GM19043 (cell line): ENCODE measurements around the gene VEPH1.

Experiments used
- ATAC-seq: cut with Tn5 transposase; IDR thresholded peaks from one replicate; pipeline ENCODE4 v1.9.1; 2021; ENCODE audit warnings: low read depth; ENCODE audit not compliant: unreplicated experiment

VEPH1 gene

DNA sequence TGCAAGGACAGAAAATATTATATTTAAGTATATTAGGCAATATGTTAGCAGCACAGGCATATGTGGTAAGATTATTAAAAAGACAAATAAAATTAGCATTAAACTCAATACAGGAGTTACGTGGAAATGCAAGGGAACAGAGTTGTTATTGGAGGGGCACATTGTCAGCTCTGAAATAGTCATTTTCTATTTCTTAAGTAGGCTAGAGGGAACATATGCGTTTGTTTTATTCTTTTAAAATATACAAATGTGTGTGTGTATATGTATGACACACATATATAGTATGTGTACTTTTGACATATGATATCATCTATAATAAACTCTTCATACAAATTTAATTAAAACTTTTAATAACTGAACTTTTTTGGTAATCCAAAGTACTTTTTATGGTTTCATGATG, 22.8 kb upstream of the VEPH1 start:
- ATAC-seq: no peak

DNA sequence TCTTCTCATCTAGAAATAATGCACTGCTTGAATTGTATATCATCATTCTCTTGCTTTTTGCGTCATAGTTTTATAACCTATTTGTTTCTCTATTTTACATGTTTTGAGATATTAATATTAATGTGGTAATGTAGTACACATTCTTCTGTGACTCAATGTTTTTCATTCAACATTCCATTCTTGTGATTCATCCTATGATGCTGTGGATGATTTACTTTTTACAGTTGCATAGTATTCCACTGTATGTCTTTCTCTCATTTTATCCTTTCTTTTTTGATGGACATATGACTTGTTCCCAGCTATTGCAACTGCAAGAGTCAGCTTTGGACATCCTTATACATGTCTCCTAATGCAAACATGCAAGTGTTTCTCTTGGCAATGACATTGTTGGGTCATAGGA, 20.6 kb upstream of the VEPH1 start:
- no peak for ATAC-seq

DNA sequence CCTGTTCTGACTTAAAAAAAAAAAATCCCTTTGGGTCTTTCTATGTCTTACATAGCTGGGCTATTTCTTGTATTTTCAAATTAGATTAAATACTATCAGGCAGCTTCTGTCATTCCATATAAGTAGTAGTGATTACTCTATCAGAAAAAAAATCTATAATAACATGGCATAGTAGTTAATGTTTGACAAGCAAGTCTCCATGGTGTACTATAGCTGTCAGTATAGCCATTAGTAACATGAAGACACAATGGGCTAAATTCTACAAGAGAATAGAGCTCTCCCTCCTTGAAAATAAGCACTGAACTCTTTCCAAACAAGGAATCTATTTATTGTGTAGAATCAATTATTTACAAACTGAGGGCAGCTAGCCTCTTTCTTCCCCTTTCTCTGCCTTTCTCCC, 19.4 kb upstream of the VEPH1 start:
- no peak for ATAC-seq

DNA sequence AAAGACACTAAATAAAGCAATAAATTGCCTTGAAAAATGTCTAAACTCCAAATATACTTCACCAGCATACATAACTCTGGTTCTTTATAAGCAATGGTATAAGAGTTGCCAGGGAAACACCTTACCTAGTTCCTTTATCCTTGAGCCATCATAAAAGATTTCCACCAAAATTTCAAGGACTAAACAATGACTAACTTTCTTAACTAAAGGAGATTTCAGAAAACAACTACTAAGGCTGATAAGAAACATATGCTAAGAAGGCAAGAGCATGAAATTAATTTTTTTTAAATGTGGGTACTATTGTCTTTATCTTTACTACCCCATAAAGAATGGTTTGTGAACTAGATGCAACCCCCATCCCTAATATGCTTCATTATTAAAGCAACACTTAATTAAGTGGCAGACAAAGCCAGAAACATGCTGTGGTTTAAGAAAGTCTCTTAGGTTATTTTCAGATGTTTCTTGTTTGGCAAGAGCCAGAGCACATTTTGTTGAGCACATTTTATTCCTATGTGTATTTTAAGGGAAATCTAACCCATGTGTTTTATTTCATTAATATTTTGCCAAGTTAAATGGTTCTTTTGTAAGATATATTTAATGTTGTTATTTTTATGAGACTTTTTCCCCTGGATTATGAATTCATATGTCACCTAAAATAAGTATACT, 17.4 kb upstream of the VEPH1 start:
- ATAC-seq: no peak

DNA sequence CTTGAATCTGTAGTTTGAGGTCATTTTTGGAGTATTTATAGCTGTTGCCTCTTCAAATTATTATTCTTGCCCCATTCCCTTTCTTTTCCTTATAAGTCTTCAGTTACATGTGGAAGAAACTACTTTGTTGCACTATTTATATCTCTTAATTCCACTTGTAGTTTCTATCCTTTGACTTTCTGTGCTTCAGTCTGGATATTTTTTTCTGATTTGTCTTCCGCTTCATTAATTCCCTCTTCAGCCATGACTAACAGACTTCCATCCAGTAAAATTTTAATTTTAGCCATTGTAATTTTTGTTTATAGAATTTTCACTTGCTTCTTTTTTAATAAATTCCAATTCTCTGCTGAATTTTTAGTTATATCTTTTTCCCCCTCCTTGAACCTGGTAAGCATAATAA, 15.7 kb upstream of the VEPH1 start:
- no peak for ATAC-seq

DNA sequence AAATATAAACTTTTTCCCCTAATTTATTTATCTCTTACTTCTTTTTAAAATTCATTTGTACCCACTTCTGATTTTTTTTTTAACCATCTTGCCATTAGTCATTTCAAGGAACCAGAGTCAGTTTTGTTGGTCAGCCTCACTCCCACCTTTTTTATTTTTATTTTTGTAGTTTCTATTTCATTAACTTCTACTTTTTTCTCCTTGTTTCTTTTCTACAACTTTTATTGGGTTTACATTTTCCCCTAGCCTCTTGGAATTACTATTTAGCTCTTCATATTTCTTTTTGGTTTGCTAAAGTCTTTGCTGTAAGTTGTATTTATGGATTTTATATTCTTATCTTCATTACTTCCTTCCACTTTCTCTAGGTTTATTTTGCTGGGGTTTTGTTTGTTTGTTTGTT, 13.7 kb upstream of the VEPH1 start:
- no peak for ATAC-seq

DNA sequence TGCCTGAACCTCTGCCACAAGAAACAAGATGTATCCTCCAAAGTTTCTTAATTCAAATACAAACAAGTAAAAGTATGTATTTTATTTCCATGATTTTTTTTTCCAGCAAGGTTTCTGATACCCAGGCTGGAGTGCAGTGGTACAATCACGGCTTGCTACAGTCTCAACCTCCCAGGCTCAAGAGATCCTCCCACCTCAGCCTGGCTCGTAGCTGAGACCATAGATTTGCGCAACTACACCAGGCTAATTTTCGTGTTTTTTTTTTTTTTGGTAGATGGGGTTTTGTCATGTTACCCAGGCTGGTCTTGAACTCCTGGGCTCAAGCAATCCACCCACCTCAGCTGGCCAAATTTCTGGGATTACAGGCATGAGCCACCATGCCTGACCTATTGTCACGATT, 12.2 kb upstream of the VEPH1 start:
- ATAC-seq: no peak

DNA sequence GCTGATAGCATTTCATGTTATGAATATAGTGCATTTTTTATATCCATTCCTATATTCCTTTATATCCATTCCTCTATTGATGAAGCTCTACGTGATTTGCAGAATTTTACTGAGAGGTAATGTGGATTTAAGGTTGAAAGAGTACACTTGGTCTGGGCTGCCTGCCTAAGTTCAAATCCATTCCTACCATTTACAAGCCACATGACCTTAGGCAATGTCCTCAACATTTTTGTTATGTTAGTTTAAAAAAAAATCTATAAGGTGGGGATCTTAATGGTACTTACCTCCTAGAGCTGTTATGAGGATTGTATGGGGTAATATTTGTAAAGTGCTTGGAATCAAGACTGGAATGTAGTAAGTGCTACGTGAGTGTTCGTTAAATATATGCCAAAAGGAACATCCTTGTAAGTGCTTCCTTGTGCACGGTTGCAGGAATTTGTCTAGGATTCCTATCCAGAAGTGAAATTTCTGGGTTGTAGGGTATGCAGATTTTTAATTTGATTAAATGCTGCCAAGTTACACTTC, 11.2 kb upstream of the VEPH1 start:
- ATAC-seq: no peak

DNA sequence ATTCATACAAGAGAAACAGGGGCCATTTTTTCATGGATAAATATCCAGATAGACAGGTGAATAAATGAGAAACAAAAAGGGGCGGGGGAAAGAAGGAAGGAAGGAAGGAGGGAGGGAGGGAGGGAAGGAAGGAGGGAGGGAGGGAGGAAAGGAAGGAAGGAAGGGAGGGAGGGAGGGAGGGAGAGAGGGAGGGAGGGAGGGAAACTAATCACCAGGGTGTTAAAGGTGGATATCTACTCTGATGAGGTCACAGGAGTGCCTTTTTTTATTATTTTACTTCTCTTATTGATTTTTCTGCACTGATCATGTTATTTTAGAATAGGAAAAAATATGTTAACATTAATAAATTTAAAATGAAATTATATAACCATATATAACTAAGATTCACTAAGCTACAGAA, 10.4 kb upstream of the VEPH1 start:
- ATAC-seq: no peak

DNA sequence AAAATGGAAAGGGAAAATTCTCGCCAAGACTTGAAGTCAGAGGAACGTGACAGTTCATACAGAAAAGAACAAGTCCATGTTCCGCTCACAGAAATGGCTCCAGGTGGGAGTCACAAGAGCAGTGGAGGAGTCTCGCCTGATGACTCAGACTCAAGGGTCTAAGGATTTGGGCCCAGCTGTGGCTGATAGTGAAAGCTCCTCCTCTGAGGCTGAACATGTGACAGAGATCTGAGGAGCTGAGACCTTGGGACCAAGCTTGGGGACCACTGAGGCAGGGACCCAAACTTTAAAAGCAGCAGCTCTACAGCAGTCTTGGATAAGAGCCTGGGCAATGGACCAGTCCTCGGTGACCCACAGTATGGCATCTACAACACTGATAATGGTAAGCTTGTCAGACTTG, 9.3 kb upstream of the VEPH1 start:
- no peak for ATAC-seq

DNA sequence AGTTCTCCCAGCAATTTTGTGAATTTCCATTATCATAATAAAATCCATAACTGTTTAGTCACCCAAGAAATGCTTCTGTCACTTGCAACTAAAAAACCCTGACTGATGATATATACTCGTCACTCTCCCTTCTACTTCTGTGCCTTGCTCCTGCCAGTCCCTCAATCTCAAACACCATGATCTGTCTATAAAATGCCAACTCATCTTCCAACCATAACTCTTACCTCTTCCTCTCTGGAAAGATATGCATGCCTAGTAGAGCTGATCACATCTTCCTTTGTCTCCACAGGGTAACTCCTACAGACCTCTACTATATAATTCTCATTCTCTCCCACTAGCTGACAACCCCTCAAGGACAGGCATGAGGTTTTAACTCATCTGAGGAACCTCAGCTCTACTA, 5.2 kb upstream of the VEPH1 start:
- no peak for ATAC-seq

DNA sequence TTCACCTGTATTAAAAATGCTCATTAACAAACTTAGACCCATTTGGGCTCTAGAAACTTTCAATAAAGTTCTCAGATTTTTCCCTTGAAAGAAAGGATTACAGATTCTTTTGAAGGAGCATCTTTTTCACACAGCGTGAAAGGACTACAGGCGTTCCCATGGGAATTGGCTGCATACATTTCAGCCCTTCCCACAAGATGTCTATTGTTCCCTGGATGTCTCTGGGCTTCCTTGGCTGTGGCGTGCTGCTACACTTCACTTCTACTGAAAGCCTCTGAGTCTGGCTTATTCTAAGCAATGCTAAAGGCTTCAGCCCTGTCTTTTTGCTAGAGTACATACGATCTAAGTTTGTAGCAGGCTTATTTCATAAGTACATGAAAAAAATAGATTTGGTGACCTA, 1.4 kb downstream of the VEPH1 start:
- no peak for ATAC-seq

DNA sequence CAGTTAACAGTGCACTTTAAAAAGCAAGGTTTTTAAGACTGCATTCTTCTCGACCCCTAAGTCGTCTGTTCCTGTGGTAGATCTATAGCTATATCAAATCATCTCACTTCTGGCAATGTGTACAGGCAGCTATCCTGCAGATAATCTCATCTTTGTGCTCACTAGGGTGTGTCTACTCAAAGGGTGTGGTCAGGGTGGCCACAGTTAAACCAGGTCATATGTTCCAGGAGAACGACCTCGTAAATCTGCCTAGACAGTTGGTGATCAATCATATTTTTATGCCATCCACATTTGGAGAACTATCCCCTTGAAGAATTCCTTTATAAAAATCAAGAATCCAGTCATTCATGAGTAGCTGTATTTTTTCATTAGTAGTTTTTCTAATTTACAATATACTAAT, 3.0 kb downstream of the VEPH1 start:
- no peak for ATAC-seq

DNA sequence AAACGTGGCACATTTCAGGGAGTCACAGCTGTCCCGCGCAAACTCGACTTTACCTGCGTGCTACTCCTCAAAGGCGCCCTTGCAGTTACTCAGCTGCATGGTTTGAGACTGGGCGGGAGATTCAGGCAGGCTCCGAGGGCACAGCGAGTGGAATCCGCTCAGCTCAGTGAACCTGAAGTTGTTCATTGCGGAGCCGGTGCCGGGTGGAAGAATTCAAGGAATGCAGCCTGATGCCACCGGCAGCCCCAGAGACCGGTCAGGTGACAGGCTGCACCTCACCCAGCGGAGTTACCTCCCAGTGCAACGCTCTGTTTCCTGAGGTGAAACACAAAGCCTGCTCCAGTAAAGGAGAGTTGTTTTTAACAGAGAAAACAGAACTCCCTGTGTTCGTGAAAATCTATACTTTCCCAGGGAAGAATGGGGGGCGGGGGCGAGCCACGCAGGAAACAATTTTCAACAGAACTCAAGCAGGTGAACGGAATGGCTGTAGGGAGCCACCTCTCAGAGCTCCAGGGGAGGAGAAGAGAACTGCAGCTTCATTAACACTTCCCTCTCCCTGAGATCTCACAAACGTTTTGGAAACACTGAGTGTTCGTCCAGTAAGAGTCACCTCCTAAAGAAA, 3.8 kb downstream of the VEPH1 start:
- no peak for ATAC-seq

DNA sequence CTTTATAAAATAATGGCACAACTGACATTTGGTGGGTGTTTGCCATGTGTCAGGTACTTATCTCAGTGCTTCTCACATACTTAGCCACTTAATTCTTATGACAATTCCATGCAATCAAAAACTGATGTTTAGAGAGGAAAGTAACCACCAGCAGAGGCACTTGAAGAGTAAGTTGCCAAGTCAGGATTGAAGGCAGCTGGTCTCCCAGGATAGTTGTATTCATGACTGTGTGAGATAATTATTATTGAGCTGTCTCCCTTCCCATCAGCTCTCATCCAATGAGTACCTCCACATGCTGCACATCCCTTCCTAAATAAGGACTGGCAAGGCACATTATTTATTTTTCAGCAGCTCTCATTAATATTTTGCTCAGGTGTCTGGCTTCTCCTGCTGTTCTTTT, 4.8 kb downstream of the VEPH1 start:
- no peak for ATAC-seq

DNA sequence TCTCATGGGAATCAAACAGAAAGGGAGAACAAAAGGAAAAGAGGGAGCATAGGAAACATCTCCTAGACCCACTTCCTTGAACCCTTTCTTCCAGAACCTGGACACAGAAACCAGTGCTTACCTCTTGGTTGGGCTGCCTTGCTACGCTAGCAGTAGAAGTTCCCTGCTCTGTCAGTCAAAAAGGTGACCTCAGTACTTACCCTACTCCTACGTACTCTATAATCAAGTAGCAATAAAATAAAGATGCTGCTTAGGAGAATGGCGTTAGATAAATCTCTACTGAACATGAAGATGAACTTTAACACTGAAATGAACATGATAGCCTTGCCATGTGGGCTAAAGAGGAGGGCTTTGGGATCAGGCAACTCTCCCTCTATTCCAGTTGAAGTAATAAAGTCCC, 7.4 kb downstream of the VEPH1 start:
- ATAC-seq: no peak

DNA sequence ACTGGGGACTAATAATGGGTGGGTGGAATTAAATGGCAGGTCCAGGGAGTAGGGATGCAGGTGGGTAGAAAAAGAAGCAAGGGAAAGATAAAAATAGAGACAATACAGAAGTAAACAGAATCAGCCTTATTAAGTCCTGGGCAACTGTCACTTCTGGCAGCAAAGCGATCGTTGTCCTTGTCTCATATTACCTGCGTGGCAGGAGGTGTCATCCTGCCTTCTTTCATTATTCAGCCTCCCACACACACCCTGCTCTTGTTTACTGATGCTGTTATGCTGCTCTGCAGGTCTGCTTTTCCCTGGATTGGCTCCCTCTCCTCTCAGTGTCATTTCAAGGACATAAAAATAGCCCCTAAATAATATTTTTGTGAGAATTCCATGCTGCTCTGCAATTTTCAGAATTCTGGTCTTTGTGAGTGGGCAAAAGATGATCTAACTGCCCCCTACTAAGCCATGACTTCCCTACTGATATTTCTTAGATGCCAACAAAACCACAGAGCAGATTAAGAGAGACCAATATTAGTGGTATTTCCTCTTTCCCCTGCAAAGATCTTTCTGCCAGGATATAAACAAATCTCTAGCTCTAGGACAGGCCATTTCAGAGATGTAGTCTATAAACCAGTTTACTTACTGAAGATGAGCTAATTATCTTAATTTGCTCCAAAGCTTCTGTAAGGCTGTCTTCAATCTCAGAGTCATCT, 8.5 kb downstream of the VEPH1 start:
- ATAC-seq: no peak

DNA sequence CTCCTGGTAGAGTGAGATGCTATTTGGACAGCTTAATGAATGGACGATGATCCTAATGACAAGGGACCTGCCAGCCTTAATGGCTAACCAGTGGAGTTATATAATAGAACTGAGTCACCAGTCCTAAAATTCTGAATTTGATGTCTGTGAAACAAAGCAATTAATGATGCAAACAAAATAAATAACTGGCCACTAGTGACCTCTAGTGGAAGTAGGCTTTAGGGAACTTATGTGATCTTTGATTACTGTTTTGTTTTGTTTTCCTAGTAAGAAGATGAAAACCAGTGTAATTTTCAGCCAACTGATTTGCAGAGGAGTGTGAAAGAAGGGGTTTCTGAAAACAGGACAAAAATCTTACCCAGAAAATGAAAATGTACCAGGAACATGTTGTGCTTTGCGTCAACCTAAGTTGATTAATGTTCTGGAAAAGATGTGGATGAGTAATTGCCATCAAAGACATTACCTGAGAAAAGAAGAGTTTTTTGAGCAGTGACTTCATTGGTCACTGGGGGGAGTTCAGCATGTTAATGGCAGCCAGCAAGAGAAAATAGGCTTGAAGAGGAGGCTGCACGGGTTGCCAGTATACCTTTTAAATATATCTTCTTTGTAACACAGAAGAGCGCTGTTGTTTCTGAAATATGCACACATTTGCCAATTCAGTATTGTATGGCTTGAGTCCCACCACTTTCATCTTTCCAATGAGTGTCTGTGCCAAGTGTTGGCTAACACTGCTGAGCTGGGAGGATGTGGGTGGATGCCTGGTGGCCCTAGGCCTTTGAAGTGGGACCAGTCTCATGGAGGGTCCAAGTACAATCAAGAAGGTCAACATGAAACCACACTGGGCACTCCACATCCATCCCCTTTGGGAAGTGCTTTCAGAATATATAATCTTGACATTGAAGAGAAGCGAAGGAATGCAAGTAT, 9.3 kb downstream of the VEPH1 start:
- no peak for ATAC-seq

DNA sequence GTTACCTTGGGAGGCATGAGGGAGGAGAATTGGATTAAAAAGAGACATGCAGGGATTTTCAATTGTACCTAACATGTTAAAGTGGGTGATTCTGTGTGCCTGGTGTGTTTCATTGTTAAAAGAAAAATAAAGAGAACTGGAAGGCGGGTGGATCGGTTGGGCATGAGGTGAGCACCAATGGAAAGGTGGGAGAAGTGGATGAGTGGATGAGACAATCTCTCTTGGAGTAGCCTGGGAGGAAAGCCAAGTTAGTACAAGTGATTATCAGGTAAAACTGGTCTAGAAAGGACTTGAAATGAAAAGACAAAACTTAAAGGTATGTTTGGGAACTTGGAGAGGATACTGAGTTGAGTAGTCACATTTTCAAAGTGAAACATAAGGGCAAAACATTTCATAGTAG, 12.1 kb downstream of the VEPH1 start:
- ATAC-seq: no peak

DNA sequence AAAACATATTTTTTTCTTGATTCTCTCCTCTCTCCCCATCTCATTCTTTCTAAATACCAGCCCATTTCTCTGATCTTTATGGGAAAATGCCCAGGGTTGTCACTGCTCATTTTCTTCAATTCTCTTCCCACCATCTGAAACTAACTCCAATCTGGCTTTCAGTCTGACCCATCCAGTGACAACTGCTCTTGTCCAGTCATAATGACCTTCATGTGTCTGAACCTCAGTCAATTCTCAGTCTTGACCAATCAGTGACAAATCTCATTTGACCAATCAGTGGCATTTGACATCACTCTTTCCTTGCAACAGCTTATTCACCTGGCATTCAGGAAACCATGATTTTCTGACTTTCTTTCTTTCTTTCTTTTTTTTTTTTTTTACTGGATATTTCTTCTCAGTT, 15.1 kb downstream of the VEPH1 start:
- no peak for ATAC-seq

DNA sequence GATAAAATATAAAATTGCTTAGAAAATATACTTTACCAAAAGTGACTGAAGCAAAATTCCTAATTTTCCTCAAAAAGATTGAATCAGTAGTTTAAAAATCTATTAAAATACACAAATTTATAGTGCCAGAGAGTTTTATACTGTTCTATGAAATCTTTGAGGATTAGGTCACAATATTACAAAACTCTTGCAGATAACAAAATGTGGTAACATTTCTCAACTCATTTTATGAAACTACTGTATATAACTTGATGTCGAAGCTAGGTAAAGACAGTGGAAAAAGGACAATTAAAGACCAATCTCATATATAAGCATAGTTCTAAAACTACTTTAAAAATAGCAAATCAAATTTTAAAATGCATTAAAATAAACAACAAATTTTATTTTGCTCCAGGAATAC, 15.9 kb downstream of the VEPH1 start:
- ATAC-seq: no peak
